ENCODE results near the gene MYO18A. TPM values are rescaled to one million over a fixed set of nuclear protein-coding genes. Genes with fewer than 3 reads are reported as not detected.
A peak's percentile ranks its signal among the peaks of the same experiment; 100 is the strongest.

Gene MYO18A
- total RNA-seq, 1 experiment from 2014 or later = 10.6 TPM

GRCh38 chr17:29167393-29168078 lies 12.7 kb downstream of the MYO18A start:
- no peak for DNase-seq (ENCODE audit: extremely low read depth, low read depth)

DNA sequence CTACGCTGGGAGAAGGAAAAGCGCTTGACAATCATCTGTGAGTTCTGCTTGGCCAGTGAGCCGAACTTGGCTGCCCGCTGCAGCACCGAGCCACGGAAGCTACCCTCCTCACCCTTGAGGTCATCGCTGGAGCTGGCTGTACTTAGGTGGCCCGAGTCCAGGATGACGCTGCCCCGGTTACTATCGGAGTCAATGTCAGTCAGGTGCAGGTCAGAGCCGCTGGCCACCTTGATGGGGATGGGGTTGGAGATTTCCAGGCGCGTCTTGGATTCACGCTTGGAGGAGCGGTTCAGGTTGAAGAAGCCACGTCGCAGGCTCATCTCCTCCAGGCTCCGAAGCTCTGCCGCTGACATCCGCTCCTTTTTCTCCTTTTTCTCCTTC lies 13.7 kb downstream of the MYO18A start:
- no peak for DNase-seq (ENCODE audit: extremely low read depth, low read depth)

DNA sequence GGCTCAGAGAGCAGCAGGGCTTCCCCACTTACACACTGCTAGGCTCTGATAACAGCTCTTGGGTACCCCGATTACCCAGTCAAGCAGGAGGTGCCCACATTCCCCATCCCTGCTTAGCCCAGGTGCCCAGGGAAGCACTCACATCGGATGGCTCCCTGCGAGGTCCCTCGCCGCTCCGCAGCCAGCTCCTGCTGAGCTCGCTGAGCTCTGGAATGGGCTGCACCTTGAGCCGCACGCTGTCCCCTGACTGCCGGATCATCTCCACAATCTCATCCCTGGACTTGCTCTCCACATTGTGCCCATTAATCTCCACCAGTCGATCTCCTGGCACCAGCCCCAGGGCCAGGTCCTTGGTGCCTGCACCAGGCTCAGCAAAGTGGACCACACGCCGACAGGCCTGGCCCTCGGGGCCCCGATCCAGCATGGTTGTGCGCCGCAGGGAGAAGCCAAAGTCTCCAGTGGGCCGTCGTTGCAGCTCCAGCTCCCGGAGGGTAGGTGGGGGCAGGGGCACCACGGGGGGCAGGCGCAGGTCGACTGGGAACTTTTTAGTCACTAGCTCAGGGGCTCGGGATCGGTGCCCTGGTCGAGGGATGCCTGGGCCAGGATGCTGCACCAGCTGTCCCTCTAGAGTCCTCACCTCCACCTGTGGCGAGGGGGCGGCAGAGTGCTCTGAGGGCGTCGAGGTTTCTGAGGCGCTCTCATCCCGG lies 14.2 kb downstream of the MYO18A start:
- no peak for DNase-seq (ENCODE audit: extremely low read depth, low read depth)

DNA sequence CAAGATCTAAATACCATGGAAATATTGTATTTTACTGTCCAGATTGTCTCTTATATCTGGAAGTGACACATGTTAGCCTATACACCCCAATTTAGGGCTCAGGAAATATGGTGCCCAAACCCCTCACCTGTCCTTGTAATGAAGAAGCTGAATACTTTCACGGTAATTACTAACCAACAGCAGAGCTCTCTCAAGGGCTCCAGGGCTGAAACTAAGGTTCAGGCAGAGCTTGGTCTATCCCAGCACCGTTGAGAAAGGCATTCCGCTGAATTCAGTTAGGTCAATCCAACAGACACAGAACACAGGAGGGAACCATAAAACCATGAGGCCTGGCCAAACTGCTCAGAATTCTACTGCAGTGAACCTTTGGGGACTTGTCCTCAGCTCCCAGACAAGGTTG lies 14.9 kb downstream of the MYO18A start:
- no peak for DNase-seq (ENCODE audit: extremely low read depth, low read depth)

- no peak for DNase-seq (ENCODE audit: extremely low read depth, low read depth)
These were observed 16.6 kb downstream of the MYO18A start for GRCh38 chr17:29163563-29163962.

DNA sequence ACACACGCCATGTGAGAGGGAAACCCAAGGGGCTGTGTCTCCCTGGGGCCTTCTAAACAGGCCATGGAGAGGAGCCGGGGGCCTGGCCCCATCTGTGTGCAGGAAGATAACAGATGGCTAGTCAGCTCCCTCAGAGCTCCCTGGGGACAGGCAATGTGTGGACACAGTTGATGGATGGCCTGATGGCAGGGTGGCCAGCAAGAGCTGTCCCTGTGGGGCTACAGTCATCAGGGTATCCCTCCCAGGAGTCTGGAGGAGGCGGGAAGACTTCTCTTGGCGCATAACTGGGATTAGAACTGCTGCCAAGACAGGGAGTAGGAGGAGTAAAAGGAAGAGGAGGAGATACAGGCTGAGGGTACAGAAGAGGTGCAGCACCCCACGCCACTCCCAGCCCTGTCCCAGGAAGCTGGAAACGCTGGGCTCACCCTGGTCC lies 17.3 kb downstream of the MYO18A start:
- no peak for DNase-seq (ENCODE audit: extremely low read depth, low read depth)

- no peak for DNase-seq (ENCODE audit: extremely low read depth, low read depth)
These were observed 17.9 kb downstream of the MYO18A start for GRCh38 chr17:29162082-29162908.

GRCh38 chr17:29160253-29160652 lies 19.9 kb downstream of the MYO18A start:
- DNase-seq (ENCODE audit: extremely low read depth, low read depth) = no peak

DNA sequence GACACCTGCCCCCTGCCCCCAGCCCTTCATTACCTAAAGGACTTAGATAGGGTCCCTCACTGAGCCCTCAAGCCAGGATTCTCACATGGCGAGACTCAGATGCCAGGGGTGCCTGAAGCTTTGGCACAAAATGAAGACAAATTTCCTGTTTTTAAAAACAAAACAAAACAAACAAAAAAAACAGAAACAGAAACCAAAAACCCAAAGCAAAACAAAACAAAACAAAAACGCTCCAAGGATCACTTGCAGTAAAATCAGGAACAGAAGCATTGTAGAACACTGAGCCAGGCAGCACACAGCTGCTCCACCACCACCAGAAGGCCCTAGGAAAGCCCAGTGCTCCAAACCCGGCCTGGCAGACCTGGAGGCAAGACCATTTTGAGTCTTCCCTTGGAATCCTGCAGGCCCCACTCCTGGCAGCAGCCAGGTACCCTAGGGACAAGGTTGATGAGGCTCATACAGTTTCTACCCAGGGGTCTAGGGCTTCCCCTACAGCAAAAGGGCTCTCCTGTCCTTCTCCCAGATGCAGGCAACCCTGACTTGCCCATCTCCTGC lies 20.8 kb downstream of the MYO18A start:
- DNase-seq (ENCODE audit: extremely low read depth, low read depth) = no peak

DNA sequence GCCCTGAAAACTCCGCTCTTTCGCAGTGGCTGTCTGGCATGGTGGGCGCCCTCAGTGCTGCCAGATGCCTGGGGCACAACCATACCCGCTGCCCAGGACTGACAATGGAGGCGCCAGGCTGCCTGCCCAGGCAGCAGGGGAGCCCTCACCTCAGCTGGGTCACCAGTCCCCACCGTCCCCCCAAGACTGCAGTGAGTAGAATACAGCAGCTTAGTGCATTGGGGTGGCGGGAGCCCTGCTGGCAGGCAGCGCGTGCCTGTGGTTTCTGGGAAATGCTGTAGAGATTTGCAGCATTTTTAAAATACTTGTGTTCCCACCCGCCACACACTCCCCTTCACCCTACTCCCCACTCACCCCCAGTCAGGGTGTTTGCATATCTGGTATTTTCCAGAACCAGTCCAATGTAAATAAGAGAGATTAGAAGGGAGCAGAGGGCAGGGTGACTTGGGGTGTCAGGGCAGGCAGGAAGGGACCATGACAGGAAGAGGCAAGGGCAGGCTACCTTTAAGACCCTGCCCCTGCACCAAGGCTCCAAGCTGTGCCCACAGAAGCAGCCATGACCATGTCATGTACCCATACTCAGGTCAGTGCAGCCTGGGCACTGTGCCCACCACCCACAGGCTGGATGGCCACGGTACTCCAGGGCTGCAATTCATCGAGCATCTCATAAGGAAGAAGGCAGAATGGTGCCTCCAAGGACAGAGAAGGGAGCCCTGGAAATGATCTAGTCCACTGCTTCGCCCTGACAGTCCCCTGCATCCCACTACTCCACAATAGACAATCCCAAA lies 21.5 kb downstream of the MYO18A start:
- no peak for DNase-seq (ENCODE audit: extremely low read depth, low read depth)

DNA sequence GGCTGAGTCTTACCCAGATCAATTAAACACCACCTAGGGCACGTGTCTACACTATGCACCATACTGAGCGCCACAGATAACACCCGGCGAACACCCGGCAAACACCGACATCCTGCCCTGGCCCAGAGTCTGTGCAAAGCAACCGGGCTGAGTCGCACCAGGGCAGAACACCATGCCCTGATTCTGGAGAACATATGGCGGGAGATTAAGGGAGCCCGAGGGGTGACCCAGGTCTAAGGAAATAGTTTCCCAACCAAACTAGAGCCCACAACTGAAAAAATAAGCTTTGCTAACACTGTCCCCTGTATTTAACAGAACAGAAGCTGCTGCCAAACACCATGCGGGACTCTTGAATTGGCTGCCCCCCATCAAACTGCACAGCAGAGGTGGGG lies 22.1 kb downstream of the MYO18A start:
- no peak for DNase-seq (ENCODE audit: extremely low read depth, low read depth)

DNA sequence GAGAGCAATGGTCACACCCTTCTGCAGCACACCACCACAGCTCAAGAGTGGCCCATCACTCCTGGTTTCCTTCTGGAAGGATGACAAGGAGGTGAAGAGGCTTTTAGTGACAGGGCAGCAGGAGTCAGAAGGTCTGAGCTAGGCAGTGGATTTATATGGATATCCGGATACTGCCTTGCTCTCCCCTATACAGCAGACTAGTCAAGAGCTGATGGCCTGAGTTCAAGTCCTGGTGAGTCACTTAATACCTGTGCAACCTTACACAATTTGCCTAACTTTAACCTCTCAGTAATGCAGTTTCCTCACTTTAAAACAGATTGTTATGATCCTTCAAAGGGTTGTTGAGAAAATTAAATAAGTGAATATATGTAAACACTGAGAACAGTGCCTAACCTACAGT lies 22.9 kb downstream of the MYO18A start:
- DNase-seq (ENCODE audit: extremely low read depth, low read depth) = no peak

DNA sequence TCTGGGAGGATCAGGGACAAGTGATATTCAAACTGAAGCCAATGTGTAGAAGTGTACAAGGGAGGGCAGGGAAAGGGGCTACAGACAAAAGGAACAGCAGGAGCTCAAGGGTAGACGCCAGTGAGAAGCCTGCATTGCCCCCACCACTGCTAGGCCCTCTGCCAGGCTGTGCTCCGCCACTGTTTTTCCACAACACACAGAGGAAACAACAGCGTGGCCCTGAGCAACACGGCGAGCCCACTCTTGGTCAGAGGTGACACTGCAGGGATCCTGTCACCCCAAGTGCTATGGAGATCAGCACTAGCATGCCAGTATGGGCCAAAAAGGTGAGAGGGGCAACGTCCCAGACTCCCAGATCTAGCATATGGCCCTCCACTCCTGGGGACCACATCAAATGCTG lies 23.4 kb downstream of the MYO18A start:
- no peak for DNase-seq (ENCODE audit: extremely low read depth, low read depth)

- DNase-seq (ENCODE audit: extremely low read depth, low read depth) = no peak
These were observed 24.2 kb downstream of the MYO18A start for GRCh38 chr17:29155966-29156338.

DNA sequence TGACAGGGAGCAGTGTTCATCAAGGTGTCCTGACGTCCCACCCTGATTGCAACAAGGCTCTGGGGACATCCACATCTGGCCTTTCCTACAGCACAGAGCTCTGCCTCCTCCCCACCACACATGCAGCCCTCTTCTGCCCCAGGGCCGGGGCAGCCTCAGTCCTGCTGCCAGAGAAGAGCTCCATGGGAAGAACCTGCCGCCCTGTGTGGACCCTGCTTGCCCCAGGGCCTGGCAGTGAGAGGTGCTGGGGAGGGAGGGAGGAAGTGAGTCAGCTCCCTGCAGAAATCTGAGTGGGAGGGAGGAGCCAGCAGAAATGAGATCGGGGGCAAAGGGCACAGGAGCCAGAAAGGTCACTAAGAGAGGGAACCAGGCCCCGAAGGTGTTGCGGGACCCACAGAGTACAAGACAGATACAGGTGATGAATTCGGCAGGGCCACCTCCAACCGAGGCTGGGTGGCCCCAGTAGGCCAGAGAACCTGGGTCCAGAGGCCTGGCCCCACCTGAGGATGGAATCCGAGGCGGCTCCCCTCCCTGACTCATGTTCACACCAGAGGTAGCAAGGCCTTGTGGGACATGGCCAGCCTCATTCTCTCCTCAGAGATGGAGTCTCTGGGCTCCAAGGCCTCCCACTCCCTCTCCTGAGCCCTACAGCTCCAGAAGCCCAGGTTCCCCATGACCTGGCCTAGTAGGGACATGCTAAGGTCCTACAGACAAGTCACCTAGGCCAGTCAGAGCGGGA lies 24.8 kb downstream of the MYO18A start:
- peak; percentile 62 for DNase-seq (ENCODE audit: extremely low read depth, low read depth)

DNA sequence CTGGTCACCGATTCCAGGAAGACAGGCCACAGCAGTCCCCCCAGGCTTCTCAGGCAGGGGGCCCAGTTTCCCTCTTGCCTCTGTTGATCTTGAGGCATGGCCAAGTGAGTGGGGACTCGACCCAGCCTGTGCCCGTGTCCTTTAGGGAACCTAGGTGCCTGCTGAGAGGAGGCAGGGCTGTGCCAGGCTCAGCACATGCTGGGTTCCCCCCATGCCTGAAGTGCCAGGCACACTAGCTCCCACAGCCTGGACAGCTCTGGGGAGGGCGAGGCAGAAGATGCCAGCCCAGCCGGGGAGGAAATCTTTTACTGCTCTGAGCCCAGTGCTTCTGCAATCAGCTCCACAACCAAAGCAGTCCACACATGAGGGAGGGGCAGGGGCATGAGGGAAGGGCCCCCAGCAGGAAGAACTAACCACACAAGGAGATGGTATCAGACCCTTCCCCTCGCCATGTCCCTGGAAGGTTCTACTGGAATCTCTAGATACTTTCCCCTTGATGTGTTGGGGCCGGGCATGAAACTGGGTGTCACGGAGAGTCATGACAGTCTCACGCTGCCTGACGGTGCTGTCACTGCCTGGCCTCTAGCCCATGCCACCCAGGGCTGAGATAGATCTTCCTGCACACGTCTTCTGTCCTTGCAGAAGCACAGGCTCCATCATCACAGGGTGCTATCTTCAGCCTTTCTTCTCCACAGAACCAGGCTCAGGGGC lies 25.5 kb downstream of the MYO18A start:
- DNase-seq (ENCODE audit: extremely low read depth, low read depth) = no peak

DNA sequence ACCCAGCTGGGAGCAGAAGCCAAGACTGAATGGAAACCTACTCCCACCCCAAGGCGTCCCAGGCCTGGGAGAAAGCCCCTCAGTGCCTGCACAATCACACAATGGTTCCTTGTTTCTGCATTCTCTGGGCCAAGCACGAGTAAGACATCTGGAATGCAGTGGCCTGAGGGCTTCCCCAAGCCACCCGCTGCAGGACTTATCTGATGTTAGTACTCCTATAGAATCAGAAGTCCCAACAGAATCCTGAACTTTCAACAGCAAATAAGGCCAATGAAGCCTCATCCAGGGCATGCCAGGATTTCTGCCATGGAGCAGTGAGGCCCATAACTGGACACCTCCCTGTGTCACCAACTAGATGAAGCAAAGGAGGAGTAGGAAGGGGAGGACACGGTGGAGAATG lies 28.6 kb downstream of the MYO18A start:
- no peak for DNase-seq (ENCODE audit: extremely low read depth, low read depth)

GRCh38 chr17:29150161-29150560 lies 30.0 kb downstream of the MYO18A start:
- DNase-seq (ENCODE audit: extremely low read depth, low read depth) = no peak

GRCh38 chr17:29149431-29150064 lies 30.6 kb downstream of the MYO18A start:
- no peak for DNase-seq (ENCODE audit: extremely low read depth, low read depth)
